GM19395 (cell line): ENCODE data around the gene MTHFR.
"Not testable (repeated sequence)": the region's sequence is repeated elsewhere in the genome, so short reads cannot be mapped to it uniquely, and the experiment has no call there.

Experiments used
- ATAC-seq: cut with Tn5 transposase; IDR thresholded peaks from one replicate; pipeline ENCODE4 v1.9.1; 2021; ENCODE audit warnings: mild to moderate bottlenecking, moderate library complexity; ENCODE audit not compliant: unreplicated experiment

The MTHFR gene

DNA sequence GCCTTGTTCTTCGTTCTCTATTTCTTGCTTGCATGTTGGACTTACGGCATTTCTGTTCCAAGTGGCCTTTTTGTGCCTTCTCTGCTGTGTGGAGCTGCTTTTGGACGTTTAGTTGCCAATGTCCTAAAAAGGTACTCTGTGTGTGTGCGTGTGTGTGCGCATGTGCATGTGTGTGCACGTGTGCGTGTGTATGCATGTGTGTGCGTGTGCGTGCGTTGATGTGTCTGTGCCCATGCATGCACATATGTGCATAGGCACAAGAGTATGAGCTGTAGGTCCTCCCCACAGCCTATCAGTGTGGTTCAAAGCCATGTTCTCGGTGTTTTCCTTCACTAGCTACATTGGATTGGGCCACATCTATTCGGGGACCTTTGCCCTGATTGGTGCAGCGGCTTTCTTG is 28.1 kb upstream of the MTHFR start:
- no peak for ATAC-seq

DNA sequence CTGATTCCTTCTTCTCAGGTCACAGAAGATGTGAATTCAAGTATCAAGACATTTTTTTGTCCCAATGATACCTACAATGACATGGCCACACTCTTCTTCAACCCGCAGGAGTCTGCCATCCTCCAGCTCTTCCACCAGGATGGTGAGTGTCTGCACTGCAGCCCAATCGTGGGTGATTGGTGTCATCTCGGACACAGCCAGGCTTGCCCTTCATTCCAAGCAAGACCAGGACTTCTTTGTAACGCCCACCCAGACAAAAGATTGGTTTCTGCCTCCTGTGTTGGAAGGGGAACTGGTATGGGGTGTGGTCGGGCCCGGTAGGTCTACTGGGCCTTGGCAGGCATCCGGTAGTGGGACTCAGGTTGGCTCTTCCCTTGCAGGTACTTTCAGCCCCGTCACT is 27.7 kb upstream of the MTHFR start:
- no peak for ATAC-seq

DNA sequence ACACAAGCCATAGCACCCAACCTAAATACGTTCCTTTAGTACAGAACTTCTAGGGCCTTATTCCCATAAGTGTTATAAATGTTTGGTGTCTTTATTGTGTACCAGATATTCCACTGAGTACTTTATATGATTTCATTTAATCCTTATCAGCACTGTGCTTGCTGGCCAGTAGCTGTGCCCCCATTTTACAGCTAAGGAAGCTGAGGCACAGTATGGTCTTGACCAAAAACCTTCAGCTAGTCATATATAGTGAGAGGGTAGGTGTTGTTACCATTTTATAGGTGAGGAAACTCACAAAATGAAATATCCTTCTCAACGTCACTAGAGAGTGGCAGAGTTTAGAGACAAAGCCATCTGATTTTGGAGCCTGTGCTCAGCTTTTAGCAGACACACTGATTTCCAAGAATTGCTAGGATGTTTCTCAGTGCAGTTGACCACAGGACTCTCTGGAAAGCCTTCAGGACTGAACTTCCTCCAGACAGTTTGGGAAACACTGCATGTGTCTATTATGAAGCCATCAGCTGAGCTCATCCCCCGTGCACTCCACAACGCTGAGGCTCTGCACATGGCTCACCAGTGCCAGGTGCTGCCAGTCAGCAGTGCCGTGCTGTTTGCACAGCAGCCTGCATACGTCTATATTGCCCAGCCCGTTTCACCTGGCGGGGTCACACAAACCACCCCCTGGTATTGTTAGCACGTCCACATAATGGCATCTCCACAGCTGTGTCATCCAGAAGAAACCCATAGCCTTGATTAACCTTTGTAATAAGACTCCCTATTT is 26.4 kb upstream of the MTHFR start:
- no peak for ATAC-seq

DNA sequence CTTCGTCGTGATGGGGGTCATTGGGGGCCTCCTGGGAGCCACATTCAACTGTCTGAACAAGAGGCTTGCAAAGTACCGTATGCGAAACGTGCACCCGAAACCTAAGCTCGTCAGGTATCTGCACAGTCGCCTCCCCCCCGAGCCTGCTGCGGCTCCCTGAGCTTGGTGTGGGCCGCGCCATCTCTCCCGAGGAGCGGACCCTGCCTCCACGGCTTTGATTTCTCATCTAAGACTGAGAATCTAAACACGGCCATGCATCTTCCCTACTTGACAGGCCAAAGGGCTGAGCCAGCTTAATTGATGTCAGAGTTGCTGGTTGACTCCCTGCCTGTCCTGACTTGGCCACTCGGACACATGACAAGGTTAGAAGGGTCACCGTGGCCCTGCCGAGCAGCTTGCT is 22.7 kb upstream of the MTHFR start:
- ATAC-seq: no peak

DNA sequence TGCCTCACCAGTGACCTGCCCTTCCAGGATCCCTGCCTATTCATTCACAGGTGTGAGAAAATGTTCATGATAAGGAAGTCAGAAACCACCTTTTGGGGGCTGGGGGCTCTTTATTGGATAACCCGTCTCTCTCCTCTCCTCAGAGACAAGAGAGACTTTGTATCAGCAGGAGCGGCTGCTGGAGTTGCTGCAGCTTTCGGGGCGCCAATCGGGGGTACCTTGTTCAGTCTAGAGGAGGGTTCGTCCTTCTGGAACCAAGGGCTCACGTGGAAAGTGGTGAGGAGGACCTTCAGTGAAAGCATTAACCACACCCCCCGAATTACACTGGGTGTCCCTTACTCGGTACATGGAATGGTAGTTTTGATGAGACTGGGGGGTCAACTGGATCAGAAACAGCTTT is 21.2 kb upstream of the MTHFR start:
- no peak for ATAC-seq

DNA sequence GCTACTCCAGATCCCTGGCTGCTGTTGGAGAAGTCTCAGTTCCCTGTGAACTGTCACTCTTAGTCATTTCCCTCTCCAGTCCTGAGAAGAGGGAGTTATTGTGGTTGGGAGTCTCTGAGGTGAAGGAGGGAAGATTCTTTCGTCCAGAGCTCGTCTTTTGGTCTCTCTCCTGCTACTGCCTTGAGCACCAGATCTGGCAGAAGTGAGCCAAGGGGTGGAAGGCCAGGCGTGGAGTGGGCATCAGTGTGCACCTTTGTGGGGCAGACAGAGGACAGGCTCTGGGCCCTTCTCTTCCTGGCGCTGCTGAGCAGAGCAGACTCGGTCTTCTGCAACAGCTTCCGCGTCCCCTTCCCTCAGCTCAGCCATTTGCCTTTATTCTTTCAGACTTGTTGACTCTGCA is 19.4 kb upstream of the MTHFR start:
- ATAC-seq: no peak

DNA sequence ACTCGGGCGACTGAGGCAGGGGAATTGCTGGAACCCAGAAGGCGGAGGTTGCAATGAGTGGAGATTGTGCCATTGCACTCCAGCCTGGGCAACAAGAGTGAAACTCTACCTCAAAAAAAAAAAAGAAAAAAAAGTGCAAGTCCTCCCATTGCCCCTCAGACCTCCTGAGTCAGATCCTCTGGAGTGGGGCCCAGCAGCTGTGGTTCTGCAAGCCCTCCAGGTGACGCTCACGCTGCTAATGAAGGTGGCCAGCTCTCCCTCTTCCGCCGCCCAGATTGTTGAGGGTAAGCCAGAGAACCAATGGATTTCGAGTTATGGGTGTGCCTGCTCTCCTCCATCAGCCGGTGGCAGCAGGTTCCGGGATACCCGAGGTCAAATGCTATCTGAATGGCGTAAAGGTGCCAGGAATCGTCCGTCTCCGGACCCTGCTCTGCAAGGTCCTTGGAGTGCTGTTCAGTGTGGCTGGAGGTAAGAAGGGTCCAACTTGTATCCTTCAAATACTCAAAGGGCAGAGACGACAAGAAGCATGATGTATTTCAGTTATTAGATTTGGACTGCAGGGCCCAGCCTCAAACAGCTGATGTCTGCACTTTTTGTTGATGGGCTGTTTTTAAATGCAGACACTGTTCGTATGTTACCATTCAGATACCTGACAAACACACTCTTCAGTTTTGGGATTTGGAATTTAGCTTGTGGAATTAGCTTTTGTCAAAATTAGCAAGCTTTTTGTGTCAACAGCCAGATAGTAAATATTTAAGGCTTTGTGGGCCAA is 17.8 kb upstream of the MTHFR start:
- no peak for ATAC-seq

DNA sequence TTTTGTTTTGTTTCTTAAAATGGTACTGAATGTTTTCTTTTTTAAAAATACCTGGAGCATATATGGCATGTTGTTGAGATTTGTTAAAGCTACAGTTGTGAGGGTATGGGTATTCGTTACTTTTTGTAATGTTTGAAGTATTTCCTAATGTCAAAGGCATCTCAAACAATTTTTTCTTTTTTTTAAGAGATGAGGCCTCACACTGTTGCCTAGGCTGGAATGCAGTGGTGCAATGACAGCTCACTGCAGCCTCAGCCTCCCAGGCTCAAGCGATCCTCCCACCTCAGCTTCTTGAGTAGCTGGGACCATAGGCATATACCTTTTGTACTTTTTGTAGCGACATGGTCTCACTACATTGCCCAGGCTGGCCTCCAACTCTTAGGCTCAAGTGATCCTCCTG is 16.3 kb upstream of the MTHFR start:
- ATAC-seq: no peak

DNA sequence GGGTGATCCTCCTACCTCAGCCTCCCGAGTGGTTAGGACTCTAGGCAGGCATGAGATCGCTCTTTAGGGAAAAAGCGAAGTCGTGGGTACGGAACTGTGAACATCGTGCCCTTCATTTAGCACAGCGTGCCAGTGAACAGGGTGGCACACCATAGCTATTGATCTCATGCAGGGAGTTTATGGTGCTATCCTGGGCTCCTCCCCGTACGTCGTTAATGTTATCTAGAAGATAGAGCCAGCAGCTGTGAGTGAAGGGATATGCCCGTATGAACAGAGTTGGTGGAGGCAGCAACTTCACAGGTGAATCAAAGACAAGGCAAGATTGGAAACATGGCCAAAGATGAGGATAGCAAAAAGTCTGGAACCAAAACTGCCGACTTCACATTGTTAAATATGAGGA is 11.4 kb upstream of the MTHFR start:
- no peak for ATAC-seq

DNA sequence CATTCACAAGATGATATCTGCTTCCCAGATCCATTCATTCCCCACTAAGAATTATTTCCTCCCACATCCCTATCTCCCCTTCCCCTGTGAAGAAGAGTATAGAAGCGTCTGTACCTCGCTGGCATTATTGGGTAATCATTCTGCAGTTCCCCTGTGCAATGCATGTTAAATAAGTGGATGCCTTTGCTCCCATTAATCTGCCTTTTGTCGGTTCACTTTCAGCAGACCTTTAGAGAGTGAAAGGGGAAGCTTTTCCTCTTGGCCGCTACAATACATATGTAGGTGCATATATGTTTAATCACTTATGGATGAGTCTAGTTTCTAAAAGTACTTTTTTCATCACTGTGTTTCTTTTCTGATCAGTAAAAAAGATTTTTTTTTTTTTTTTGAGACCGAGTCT is 7.3 kb upstream of the MTHFR start:
- no peak for ATAC-seq

DNA sequence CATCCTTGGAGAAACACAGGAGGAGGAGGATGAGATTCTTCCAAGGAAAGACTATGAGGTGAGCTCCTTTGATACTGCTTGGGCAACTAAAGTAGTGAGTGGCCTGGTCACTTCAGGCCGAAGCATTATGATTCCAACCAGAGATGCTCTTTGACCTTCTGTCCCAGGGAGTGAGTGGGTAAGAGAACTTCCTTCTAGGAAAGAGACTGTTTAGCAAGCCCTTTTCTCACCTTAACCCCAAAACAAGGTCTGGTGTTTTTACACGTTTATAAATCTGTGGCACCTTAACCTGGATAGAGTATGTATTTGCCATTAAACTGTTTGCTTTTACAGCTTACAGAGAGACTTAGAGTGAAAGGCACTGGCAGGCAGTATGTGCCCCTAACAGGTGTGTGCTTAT is 1.4 kb upstream of the MTHFR start:
- no peak for ATAC-seq

DNA sequence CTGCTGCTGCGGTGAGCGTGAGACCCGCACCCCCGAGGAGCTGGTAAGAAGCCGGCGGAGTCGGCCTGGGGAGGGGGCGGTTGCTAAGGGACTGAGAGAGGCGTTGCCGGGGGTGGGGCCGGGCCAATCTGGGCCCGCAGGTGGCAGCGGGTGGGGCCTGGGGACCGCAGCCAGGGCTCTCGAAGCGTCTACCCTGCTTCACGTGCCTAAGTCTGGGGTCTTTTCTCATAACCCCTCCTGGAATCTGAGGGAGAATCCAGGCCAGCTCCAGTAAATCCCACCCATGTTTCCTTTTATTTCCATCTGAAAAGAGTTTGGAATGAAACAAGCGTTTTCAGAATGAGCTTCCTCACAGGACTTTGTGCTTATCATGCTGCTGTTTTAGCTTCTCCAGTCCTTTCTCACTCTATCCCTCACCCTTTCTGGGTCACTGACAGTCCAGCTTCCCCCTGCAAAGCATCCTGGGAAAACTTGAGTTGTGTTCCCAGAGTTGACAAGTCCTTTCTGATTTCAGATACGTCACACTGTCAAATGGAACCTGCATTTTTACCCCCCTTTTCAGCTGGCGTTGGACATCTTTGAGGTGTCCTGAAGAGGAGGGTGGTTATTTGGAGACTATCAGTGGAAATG is 658 bp upstream of the MTHFR start:
- peak; percentile 37 for ATAC-seq

DNA sequence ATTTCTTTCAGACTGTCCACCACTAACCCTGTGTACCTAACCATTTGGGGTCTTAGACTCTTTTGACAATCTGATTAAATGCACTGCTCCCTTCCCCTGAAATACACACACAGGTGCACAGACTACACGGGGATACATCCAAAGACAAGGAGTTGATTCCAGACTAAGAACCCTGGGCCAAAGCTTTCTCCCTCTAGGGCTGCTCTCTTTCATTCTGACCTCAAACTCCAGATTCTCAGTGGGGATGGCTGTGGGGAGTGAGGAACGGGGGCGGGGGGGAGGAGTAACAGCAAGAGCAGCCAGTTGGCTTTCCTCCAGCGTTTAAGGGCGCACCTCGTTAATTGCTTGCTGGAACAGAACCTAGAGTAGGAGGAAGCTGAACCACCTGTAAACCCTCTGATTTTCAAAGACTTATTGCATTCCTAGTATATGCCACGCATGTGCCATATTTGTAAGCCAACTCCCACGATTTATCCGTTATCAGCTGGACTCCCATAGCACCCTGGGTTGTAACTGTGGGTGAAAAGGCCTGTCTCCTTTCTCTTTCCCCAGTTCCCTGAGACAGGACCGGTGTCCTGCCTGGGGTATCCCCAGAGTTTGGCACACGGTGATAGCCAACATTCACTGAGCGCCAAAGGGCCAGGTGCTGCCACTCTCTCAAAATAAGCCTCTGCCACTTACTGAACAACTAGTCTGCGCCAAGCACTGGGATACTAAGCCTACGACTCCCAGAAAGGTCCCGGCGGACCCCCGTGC is 920 bp downstream of the MTHFR start:
- no peak for ATAC-seq

DNA sequence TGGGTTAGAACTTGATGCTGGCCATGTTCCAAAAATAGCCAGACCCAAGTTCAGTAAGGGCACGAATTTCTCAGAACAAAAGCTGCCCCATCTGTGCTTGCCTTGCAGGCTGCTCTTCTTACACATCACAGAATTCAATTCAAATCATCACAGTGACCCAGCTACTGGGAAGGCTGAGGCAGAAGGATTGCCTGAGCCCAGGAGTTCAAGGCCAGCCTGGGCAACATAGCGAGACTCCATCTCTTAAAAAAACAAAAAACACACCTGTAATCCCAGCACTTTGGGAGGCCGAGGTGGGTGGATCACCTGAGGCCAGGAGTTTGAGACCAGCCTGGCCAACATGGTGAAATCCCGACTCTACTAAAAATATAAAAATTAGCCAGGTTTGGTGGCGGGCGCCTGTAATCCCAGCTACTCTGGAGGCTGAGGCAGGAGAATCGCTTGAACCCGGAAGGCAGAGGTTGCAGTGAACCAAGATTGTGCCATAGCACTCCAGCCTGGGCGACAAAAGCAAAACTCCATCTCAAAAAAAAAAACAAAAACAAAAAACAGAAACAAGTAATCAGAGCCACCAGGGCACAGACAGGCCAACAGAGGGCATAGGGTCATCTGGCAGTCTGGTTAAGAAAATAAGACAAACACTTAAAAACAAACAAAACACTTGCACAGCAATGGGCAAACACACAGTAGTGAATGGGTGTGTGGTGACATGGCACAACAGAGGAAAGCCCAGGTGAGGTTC is 1.7 kb downstream of the MTHFR start:
- ATAC-seq: not testable (repeated sequence)

DNA sequence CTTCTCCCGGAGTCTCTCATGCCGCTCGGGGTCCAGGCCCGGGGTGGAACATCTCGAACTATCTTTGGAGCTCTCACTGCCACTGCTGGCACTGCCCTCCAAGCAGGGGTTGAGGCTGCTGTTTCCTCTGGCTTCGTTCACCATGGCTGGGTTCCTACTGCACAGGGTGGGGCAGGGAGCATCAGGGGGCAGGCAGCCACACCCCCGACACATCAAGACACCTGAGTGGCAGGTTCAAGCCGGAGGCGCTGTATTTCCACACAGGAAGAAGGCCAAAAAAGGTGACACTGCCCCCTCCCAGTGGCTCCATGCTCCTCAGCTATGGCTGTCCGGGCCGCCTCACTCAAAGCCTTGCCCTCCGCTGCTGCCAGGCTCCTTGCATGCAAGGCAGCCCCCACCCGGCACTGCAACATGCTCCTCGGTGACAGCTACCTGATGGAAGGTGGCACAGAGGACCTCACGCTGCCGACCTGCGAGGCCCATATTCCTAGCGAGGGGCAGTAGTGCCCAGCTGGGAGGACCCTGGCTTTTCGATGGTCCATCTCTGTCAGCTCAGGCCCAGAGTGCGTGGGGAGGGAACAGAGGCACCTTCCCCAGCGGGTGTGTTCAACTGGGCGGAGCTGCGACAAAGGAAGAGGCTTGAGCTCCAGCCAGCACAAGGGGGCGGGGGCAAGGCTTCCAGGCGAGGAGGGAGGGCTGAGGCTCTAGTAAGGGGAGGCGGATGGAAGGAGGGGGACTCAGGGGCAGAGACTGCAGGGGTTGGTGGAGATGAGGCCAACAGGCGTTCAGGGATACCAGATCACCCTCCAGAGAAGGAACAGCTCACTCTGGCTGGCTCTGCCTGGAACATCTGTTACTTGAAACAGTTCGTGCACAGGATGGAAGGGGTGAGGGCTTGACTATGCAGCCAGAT is 2.5 kb downstream of the MTHFR start:
- peak; percentile 30 for ATAC-seq

DNA sequence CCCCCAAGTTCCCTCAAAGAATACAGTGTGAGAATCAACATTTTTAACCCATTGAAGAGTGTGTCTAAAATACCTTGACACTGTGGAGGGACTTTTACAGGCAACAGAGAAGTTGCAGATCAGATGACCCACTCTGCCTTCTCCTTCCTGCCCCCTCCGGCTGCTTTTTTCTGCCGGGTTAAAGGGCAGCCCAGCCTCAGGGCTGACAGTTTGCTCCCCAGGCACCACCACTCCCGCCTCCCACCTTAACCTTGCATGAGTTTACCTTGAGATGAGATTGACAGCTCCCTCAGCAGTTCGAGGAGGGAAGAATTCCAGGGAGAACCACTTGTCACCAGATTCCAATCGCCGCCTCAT is 3.2 kb downstream of the MTHFR start:
- ATAC-seq: no peak

DNA sequence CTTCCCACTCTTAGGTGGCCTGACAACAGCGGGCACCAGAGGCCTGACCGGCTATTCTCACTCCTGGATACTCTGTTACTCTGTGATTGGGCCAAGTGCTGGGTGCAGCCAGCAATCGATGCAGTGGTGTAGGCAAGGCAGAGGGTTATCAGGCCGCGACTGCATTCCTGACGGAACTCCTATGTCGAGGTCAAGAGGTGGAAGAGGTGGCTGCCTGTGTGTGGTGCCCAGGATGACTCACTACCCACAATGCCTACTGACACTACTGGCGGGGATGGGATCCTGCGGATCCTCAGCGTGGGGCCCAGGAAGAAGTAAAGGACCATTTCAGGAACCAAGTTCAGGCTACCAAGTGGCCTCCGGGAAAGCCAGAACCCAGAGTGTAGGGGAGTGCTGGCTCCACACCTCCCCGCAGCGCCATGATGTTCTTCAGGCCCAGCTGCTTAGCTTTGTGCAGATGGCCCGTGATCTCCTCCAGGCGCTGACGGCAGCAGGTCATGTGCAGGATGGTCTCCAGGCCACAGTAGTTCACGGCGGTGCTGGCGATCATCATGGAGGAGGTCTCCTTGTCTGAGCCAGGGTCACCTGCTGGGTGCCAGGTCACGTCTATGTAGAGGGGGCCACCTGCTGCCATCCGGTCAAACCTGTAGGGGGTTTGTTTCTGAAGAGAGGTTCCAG is 4.9 kb downstream of the MTHFR start:
- ATAC-seq: no peak

DNA sequence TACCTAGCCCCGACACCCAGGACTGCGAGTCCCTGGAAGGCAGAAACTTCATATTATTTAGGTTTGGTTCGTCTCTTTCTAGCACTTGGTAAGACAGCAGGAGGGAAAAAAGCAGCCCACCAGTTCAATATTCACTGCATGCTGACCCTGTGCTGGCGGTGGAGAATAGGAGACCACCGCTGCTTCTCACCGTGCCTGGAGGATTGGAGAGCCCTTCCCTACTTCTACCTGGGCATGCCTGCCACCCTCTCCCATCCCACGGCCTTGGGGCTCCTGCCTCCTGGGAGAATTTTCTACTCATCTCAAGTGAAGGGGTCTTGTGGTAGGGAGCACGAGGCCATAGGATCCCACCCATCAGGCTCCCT is 5.4 kb downstream of the MTHFR start:
- ATAC-seq: no peak

DNA sequence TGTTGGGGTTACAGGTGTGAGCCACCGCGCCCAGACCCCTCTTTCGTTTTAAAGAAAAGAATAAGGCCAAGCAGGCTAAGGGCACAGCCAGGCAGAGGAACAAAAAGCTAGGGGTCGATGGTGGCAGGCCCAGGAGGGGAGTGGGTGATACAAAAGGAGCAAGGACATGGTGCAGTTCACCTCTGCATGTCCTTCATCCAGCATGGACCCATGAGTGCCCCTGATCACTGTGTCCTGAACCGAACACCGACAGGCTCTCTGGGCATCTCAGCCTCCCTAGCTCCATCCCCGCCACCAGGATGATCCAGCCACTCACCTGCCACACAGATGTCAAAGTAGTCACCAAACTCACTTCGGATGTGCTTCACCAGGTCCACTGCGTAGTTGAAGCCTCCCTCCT is 5.9 kb downstream of the MTHFR start:
- no peak for ATAC-seq
